ENCODE measurements around the gene TRIM72.
"Not testable (repeated sequence)": the region's sequence is repeated elsewhere in the genome, so short reads cannot be mapped to it uniquely, and the experiment has no call there.

- not testable (repeated sequence) for TF ChIP-seq CTCF, POLR2A (IDR thresholded peaks at IDR 0.05)
Observed at GRCh38 chr16:31269973-31270372, 56.1 kb downstream of the TRIM72 start.
